B cell (primary cell): Measurements from ENCODE around the gene ESPL1.
"Not testable (repeated sequence)": the region's sequence is repeated elsewhere in the genome, so short reads cannot be mapped to it uniquely, and the experiment has no call there.

Experiments
- CTCF ChIP-seq: fragments of 200-600 bp; IDR thresholded peaks from one replicate; pipeline ENCODE4 v1.8.0; 2022; ENCODE audit warnings: antibody characterized with exemption, mild to moderate bottlenecking
- EZH2 ChIP-seq: IDR thresholded peaks from 2 replicates; pipeline ENCODE4 v1.6.1; 2012; ENCODE audit warnings: borderline replicate concordance, low read depth, mild to moderate bottlenecking, moderate library complexity, low read length; ENCODE audit not compliant: insufficient read depth, poor library complexity, severe bottlenecking

- not testable (repeated sequence) for TF ChIP-seq CTCF, EZH2
These were observed 29.0 kb downstream of the ESPL1 start for GRCh38 chr12:53297106-53297505.
